H1 (cell line): ENCODE measurements around the gene DDX5. TPM values are rescaled to one million over a fixed set of nuclear protein-coding genes. Genes with fewer than 3 reads are reported as not detected.
A peak's percentile ranks its signal among the peaks of the same experiment; 100 is the strongest.

ENCODE experiments used
- CTCF ChIA-PET: fragments of 300-600 bp; sonication (Branson Sonifier 250); formaldehyde crosslinking; loops from one replicate; lab custom pipeline; 2021; ENCODE audit not compliant: partially characterized antibody; lab: Charles Lee
- POLR2A ChIA-PET: fragments of 300-600 bp; sonication (Branson Sonifier 250); formaldehyde crosslinking; loops from one replicate; lab custom pipeline; 2021; ENCODE audit warnings: inconsistent platforms; ENCODE audit not compliant: partially characterized antibody; lab: Charles Lee
- DNase-seq, 2 experiments: peaks; one replicate each; pipeline versions ENCODE4 v3.0.0 to v3.0.0-alpha.2; 2010 to 2022; ENCODE audit warnings: low spot score in 2 of 2, low read depth in 1 of 2, mixed read lengths in 1 of 2
- FAIRE-seq: peaks from 2 replicates; lab custom pipeline; 2011; peaks lifted over from hg19 to GRCh38; lab: Jason Lieb, UNC
- H2AFZ ChIP-seq: 2 replicates; pipeline ENCODE4 v1.8.1; 2012; ENCODE audit warnings: low read length, inconsistent platforms
- H2AK5ac ChIP-seq: 2 replicates; pipeline ENCODE4 v1.6.1; 2013; ENCODE audit warnings: low read depth, low read length
- H2BK120ac ChIP-seq: replicated peaks from 2 replicates; pipeline ENCODE3; 2013; ENCODE audit warnings: low read depth, low read length, inconsistent platforms
- H2BK12ac ChIP-seq: 2 replicates; pipeline ENCODE4 v1.6.1; 2013; ENCODE audit warnings: low read depth, low read length
- H2BK15ac ChIP-seq: 2 replicates; pipeline ENCODE4 v1.6.1; 2013; ENCODE audit warnings: low read length
- H2BK20ac ChIP-seq: 2 replicates; pipeline ENCODE4 v1.6.1; 2013; ENCODE audit warnings: low read length
- H2BK5ac ChIP-seq: 2 replicates; pipeline ENCODE4 v1.6.1; 2013; ENCODE audit warnings: low read depth, low read length
- H3K14ac ChIP-seq: 2 replicates; pipeline ENCODE4 v1.6.1; 2013; ENCODE audit warnings: inconsistent platforms; ENCODE audit not compliant: insufficient read length
- H3K18ac ChIP-seq: 2 replicates; pipeline ENCODE4 v1.6.1; 2013; ENCODE audit warnings: low read length; ENCODE audit errors: extremely low read depth
- H3K23ac ChIP-seq: 2 replicates; pipeline ENCODE4 v1.6.1; 2013; ENCODE audit warnings: inconsistent platforms; ENCODE audit not compliant: insufficient read length
- H3K23me2 ChIP-seq: 2 replicates; pipeline ENCODE4 v1.6.1; 2013; ENCODE audit warnings: low read depth, low read length
- H3K27ac ChIP-seq: 2 replicates; pipeline ENCODE4 v1.6.1; 2011; ENCODE audit warnings: low read depth, low read length, inconsistent platforms
- H3K27me3 ChIP-seq, 4 experiments: replicated peaks in 1 of 4; 1 replicate in 1 of 4; 2 replicates in 3 of 4; pipeline versions ENCODE4 v1.6.1 to v1.8.1; 2011 to 2013; ENCODE audit warnings: low read length in 3 of 4, mild to moderate bottlenecking in 3 of 4, inconsistent platforms in 2 of 4, mixed read lengths in 2 of 4, moderate library complexity in 1 of 4; ENCODE audit not compliant: control insufficient read depth in 3 of 4, insufficient read depth in 3 of 4; ENCODE audit errors: extremely low read depth in 1 of 4
- H3K36me3 ChIP-seq, 4 experiments: 2 replicates each; pipeline versions ENCODE4 v1.6.1 to v1.8.1; 2011 to 2013; ENCODE audit warnings: mild to moderate bottlenecking in 4 of 4, low read length in 3 of 4, moderate library complexity in 2 of 4, control low read depth in 1 of 4, inconsistent platforms in 1 of 4; ENCODE audit not compliant: insufficient read depth in 4 of 4, control insufficient read depth in 2 of 4
- H3K4ac ChIP-seq: replicated peaks from 2 replicates; pipeline ENCODE3; 2013; ENCODE audit warnings: low read length, low read depth, mixed read lengths, inconsistent platforms; ENCODE audit not compliant: insufficient read length
- H3K4me1 ChIP-seq, 4 experiments: replicated peaks in 1 of 4; 1 replicate in 1 of 4; 2 replicates in 3 of 4; pipeline versions ENCODE4 v1.6.1 to v1.8.1; 2011 to 2013; ENCODE audit warnings: low read length in 3 of 4, inconsistent platforms in 2 of 4, mixed read lengths in 1 of 4; ENCODE audit not compliant: insufficient read depth in 4 of 4, control insufficient read depth in 3 of 4
- H3K4me2 ChIP-seq, 2 experiments: 2 replicates each; pipeline versions ENCODE4 v1.6.1 to v1.8.1; 2011 to 2013; ENCODE audit warnings: low read depth in 2 of 2, low read length in 2 of 2, control low read depth in 1 of 2, inconsistent platforms in 1 of 2, mild to moderate bottlenecking in 1 of 2; ENCODE audit not compliant: insufficient read depth in 1 of 2
- H3K4me3 ChIP-seq, 4 experiments: fragments of 200-600, 300-600 bp in 1 of 4; sonication (generic), shearing (Covaris generic), sonication (Bioruptor Twin) in 1 of 4; 2 replicates each; pipeline versions ENCODE4 v1.5.1 to v1.8.1; 2011 to 2016; ENCODE audit warnings: low read length in 4 of 4, low read depth in 3 of 4, control low read depth in 2 of 4, inconsistent platforms in 2 of 4, mild to moderate bottlenecking in 2 of 4, mixed read lengths in 1 of 4, moderate library complexity in 1 of 4; ENCODE audit not compliant: insufficient read depth in 2 of 4; ENCODE audit errors: extremely low read depth in 1 of 4
- H3K56ac ChIP-seq: replicated peaks from 2 replicates; pipeline ENCODE3; 2013; ENCODE audit warnings: low read depth, mild to moderate bottlenecking, mixed read lengths, low read length, inconsistent platforms; ENCODE audit not compliant: insufficient read length
- H3K79me1 ChIP-seq: 2 replicates; pipeline ENCODE4 v1.6.1; 2013; ENCODE audit warnings: low read depth, low read length, control low read depth
- H3K79me2 ChIP-seq, 2 experiments: 2 replicates each; pipeline versions ENCODE4 v1.6.1 to v1.8.1; 2012 to 2013; ENCODE audit warnings: low read length in 2 of 2, mild to moderate bottlenecking in 2 of 2, inconsistent platforms in 1 of 2; ENCODE audit not compliant: insufficient read depth in 2 of 2, control insufficient read depth in 1 of 2
- H3K9ac ChIP-seq, 4 experiments: replicated peaks in 1 of 4; 1 replicate in 1 of 4; 2 replicates in 3 of 4; pipeline versions ENCODE4 v1.6.1 to v1.8.1; 2011 to 2013; ENCODE audit warnings: low read depth in 3 of 4, low read length in 3 of 4, control low read depth in 2 of 4, mild to moderate bottlenecking in 2 of 4, moderate library complexity in 2 of 4, inconsistent platforms in 1 of 4; ENCODE audit errors: extremely low read depth in 1 of 4
- H3K9me3 ChIP-seq, 2 experiments: 2 replicates each; pipeline versions ENCODE4 v1.6.1 to v1.8.1; 2012 to 2013; ENCODE audit warnings: mild to moderate bottlenecking in 2 of 2, moderate library complexity in 2 of 2, control low read depth in 1 of 2, inconsistent platforms in 1 of 2, low read depth in 1 of 2, low read length in 1 of 2, mixed read lengths in 1 of 2; ENCODE audit not compliant: insufficient read depth in 2 of 2
- H4K20me1 ChIP-seq, 2 experiments: replicated peaks in 1 of 2; 2 replicates each; pipeline versions ENCODE3 to v1.8.1; 2011 to 2013; ENCODE audit warnings: inconsistent platforms in 2 of 2, low read length in 2 of 2, mild to moderate bottlenecking in 1 of 2; ENCODE audit not compliant: insufficient read depth in 2 of 2, control insufficient read depth in 1 of 2
- H4K5ac ChIP-seq: 2 replicates; pipeline ENCODE4 v1.6.1; 2013; ENCODE audit warnings: low read length, low read depth, mixed read lengths, inconsistent platforms; ENCODE audit not compliant: insufficient read length
- H4K8ac ChIP-seq: 2 replicates; pipeline ENCODE4 v1.8.0; 2013; ENCODE audit warnings: mild to moderate bottlenecking, moderate library complexity, low read length, inconsistent platforms; ENCODE audit not compliant: insufficient read depth; ENCODE audit errors: extremely low read depth
- H4K91ac ChIP-seq: replicated peaks from 2 replicates; pipeline ENCODE3; 2013; ENCODE audit warnings: low read length, mixed read lengths, inconsistent platforms; ENCODE audit not compliant: insufficient read length
- ASH2L ChIP-seq: fragments of 200-600, 300-600 bp; sonication (generic); IDR thresholded peaks from one replicate; pipeline ENCODE4 v1.7.1; 2017; ENCODE audit warnings: low read length
- FOSL1 ChIP-seq: IDR thresholded peaks from 2 replicates; pipeline ENCODE4 v1.6.1; 2011; ENCODE audit warnings: mild to moderate bottlenecking, low read depth, low read length, moderate library complexity; ENCODE audit not compliant: insufficient read depth
- RNF2 ChIP-seq: fragments of 200-900, 300-1000 bp; sonication (generic); IDR thresholded peaks from 2 replicates; pipeline ENCODE4 v1.7.1; 2016; ENCODE audit warnings: borderline replicate concordance, low read depth, mild to moderate bottlenecking, antibody characterized with exemption, low read length; ENCODE audit not compliant: poor library complexity, severe bottlenecking; ENCODE audit errors: missing control alignments
- SP4 ChIP-seq: IDR thresholded peaks from 2 replicates; pipeline ENCODE4 v1.6.1; 2012; ENCODE audit warnings: low read length, inconsistent platforms
- WGBS, 2 experiments: shearing (Covaris generic) in 1 of 2; methylation state at CpG; one replicate each; pipeline versions ENCODE4 v1.1.6 to v1.1.7; 2013 to 2015; ENCODE audit warnings: low lambda C conversion rate in 2 of 2, mixed read lengths in 2 of 2, inconsistent platforms in 1 of 2, low coverage in 1 of 2, missing lambda C conversion rate in 1 of 2; ENCODE audit not compliant: insufficient replicate concordance in 2 of 2, insufficient coverage in 1 of 2, insufficient read length in 1 of 2; ENCODE audit errors: extremely low coverage in 1 of 2, missing lambda C conversion rate in 1 of 2; 5-methylcytosine and 5-hydroxymethylcytosine counted together
- polyA plus RNA-seq, 7 experiments: library from polyadenylated mRNA; depleted of rRNA in 3 of 7; stranded (reverse) in 5 of 7; unstranded in 2 of 7; fragments of >200 nt in 5 of 7; fragments of 200-250 nt in 2 of 7; gene quantifications; 1 replicate in 5 of 7; 2 replicates in 1 of 7; 4 replicates in 1 of 7; pipeline versions ENCODE4 v1.2.1 to v1.2.3, GENCODE V29; 2011 to 2013; ENCODE audit warnings: missing spikeins in 2 of 7, mixed read lengths in 2 of 7
- total RNA-seq: library from RNA; stranded (reverse); fragmentation: NEBNext Ultra II Directional; extraction: Animal tissue kit (Norgen Biotek cat#: 25700); gene quantifications from 2 replicates; pipeline ENCODE4 v1.2.1, GENCODE V29; 2021

DDX5 gene
- total and polyA plus RNA-seq, 2 of the 8 experiments (the other 6 are each of a cell fraction or from before 2014, with no cell fraction given): 572 to 591 TPM

DNA sequence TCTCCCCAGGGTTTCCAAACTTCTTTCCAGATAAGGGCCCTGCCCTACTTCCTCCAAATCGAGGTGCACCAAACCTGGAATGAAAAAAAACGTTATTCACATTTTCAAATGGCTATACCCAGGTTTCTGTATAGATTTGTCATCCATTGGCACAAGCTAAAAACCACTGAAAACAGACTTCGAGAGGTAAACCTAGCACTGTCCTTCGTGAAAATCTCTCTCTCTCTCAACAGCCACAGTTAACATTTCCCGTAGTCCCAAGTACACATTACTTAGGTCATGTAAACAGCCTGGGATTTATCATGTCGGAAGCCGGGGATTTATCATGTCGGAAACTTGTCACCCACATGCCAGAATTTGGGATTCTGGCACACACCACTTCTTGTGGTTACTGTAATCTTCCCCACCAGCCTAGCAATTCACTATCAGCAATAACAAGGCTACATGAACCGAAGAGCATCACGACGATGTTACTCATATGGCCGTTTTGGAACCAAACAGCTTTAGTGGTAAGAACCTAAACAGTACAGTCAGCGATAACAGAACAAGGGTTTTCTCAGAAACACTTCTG is 1.2 kb downstream of the DDX5 start:
- no peak for TF ChIP-seq RNF2
- TF ChIP-seq SP4: peak; percentile 1; the same call in 1 of the 2 replicates
- TF ChIP-seq FOSL1: no peak
- peak; percentile 13 for TF ChIP-seq ASH2L
- Histone ChIP-seq H3K4me1 (peaks cover 0 to 10% (median 4%) of the 10 kb centered on the region in 4 experiments; a peak in 5 of 7 replicates), H3K23me2 (peaks cover 4% of the 10 kb centered on the region; the same call in 1 of the 2 replicates), H3K4ac (peak overlapping the region; percentile 2), H4K8ac (no peak overlapping the region; the same call in 1 of the 2 replicates), H3K14ac (no peak overlapping the region), H3K4me3 (peak overlapping the region; percentile 95 to 99 (median 98)), H2AFZ (no peak overlapping the region), H3K18ac (no peak overlapping the region), H3K9ac (peak overlapping the region; percentile 90 to 100 (median 96)), H2AK5ac (peak overlapping the region; percentile 44; the same call in 1 of the 2 replicates), H3K79me2 (peaks cover 34 to 90% of the 10 kb centered on the region in 2 experiments), H3K36me3 (peaks cover 44 to 67% (median 51%) of the 10 kb centered on the region in 4 experiments), H3K27ac (peak overlapping the region; percentile 99), H2BK5ac (no peak overlapping the region; the same call in 1 of the 2 replicates), H2BK120ac (no peak overlapping the region), H4K5ac (no peak overlapping the region), H3K56ac (peak overlapping the region; percentile 88), H3K27me3 (no peaks in the 10 kb centered on the region), H3K4me2 (peak overlapping the region; percentile 75 to 85), H3K9me3 (no peaks in the 10 kb centered on the region), H4K20me1 (peaks cover 13 to 29% of the 10 kb centered on the region in 2 experiments), H3K79me1 (no peaks in the 10 kb centered on the region; the same call in 1 of the 2 replicates), H2BK20ac (no peak overlapping the region), H4K91ac (no peak overlapping the region), H3K23ac (no peak overlapping the region), H2BK15ac (no peak overlapping the region), H2BK12ac (no peak overlapping the region)
- CTCF ChIA-PET: interaction anchor here (0.8 to 3.4 kb wide), 4 partner anchors 13 to 85 kb away, joined by 3 to 13 read pairs (median 4); no protein-coding TSS in a partner anchor
- 11% methylated on average over 13 of the region's 13 CpGs; no CpG with 5 or more reads in 1 of the 2 experiments for WGBS, 2 experiments
- DNase-seq: no peak
- POLR2A ChIA-PET: interaction anchor here (0.6 to 7.2 kb wide), 69 partner anchors 9 to 731 kb away, joined by 3 to 320 read pairs (median 5); partner anchors contain the start of genes CCDC47, DDX42, GH1 and MILR1
- no peak for FAIRE-seq
